ENCODE data around the gene ATG9B.

The ATG9B gene

GRCh38 chr7:150992833-150993302, 31.4 kb downstream of the ATG9B start:
- no peak overlapping the region for H3K27ac ChIP-seq
- CTCF ChIA-PET: no interaction called here
- no peak for DNase-seq (ENCODE audit: low spot score)
- POLR2A ChIA-PET (ENCODE audit: low non-redundant PET): no interaction called here
- no peak for TF ChIP-seq CTCF (conservative IDR thresholded peaks at IDR 0.05; ENCODE audit: low read depth)

GRCh38 chr7:150992051-150992640, 32.1 kb downstream of the ATG9B start:
- TF ChIP-seq CTCF (conservative IDR thresholded peaks at IDR 0.05; ENCODE audit: low read depth): no peak
- DNase-seq (ENCODE audit: low spot score): no peak
- ChIA-PET POLR2A (ENCODE audit: low non-redundant PET) (no interaction called here), CTCF (no interaction called here)
- no peak overlapping the region for H3K27ac ChIP-seq

- H3K27ac ChIP-seq: no peak within 1 kb of the TSS
- TF ChIP-seq CTCF (conservative IDR thresholded peaks at IDR 0.05; ENCODE audit: low read depth): no peak
- no peak for DNase-seq (ENCODE audit: low spot score)
- ChIA-PET POLR2A (ENCODE audit: low non-redundant PET) (no interaction called here), CTCF (no interaction called here)
Measured at GRCh38 chr7:150990416-150991186, 33.7 kb downstream of the ATG9B start, which contains the start of gene NOS3. Gene NOS3, plus strand, starts transcription at chr7:150991017. Its CDS starts 2,787 bp downstream, at chr7:150993804.

DNA sequence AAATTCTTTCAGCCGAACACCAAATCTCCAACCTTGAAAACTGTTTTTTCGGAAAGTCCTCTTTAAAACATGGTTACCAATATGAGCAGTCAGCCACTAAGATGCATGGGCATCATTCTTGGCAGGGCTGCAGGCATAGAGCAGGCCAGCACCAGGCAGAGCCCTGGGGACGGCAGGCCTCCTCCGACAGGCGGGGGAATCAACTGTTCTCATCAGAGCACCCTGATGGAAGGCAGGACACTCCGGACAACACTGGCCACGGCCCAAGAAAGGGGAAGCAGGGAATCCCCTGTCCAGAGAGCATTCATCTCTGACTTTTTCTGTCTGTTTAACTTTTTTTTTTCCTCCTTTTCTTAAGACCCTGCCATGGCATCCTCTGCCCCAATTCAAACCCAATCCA, 34.8 kb downstream of the ATG9B start:
- no peak for DNase-seq (ENCODE audit: low spot score)
- POLR2A ChIA-PET (ENCODE audit: low non-redundant PET): no interaction called here
- TF ChIP-seq CTCF (conservative IDR thresholded peaks at IDR 0.05; ENCODE audit: low read depth): no peak

GRCh38 chr7:150988230-150989226, 35.8 kb downstream of the ATG9B start:
- peak; percentile 37 for DNase-seq (ENCODE audit: low spot score)
- TF ChIP-seq CTCF (conservative IDR thresholded peaks at IDR 0.05; ENCODE audit: low read depth): peak; percentile 93
- POLR2A ChIA-PET (ENCODE audit: low non-redundant PET): no interaction called here
- CTCF ChIA-PET: interaction anchor here (0.7 to 0.8 kb wide), 3 partner anchors 26 to 90 kb away, joined by 3 to 5 read pairs (median 4); no protein-coding TSS in a partner anchor
- no peak overlapping the region for H3K27ac ChIP-seq

More for the DNA sequence above, 34.8 kb downstream of the ATG9B start:
- H3K27ac ChIP-seq: no peak overlapping the region
- CTCF ChIA-PET: interaction anchor here (0.7 kb wide), 1 partner anchor 67 kb away, joined by 5 read pairs; no protein-coding TSS in a partner anchor

DNA sequence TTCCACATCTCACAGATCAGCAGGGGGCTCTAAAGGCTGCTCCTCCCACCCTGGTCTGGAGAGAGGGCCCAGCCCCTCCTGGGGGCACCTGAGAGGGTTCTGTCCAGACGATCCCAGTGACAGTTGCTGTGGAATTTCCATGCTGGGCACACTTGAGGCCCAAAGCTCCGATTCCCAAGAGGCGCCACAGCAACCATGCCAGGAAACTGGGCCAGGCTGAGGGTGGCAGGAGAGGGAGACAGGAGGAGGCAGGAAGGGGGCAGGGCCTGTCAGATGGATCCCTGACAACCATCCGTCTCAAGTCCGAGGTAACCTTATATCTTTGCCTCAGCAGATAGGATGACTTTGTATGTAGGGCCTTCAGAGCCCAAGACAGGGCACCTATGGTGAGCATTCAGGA, 37.7 kb downstream of the ATG9B start:
- POLR2A ChIA-PET (ENCODE audit: low non-redundant PET): no interaction called here
- H3K27ac ChIP-seq: no peak overlapping the region
- DNase-seq (ENCODE audit: low spot score): no peak
- TF ChIP-seq CTCF (conservative IDR thresholded peaks at IDR 0.05; ENCODE audit: low read depth): no peak
- CTCF ChIA-PET: interaction anchor here (0.7 to 1.3 kb wide), 3 partner anchors 42 to 72 kb away, joined by 3 to 4 read pairs (median 3); no protein-coding TSS in a partner anchor
